AG04449 (cell line): Measurements from ENCODE around the gene CARS1.
"Not testable (repeated sequence)": the region's sequence is repeated elsewhere in the genome, so short reads cannot be mapped to it uniquely, and the experiment has no call there.

Experiments used
- CTCF ChIA-PET: fragments of 350-600 bp; formaldehyde crosslinking; extraction: SDS; loops from one replicate; lab custom pipeline; 2021; ENCODE audit warnings: antibody characterized with exemption; lab: Yijun Ruan, JAX
- POLR2A ChIA-PET: fragments of 400-600, 350-600 bp; formaldehyde crosslinking; extraction: SDS; loops from one replicate; lab custom pipeline; 2020; ENCODE audit warnings: antibody characterized with exemption, inconsistent platforms; lab: Yijun Ruan, JAX
- DNase-seq: peaks from one replicate; pipeline ENCODE4 v3.0.0-alpha.2; 2010; ENCODE audit warnings: low read depth, low spot score
- H3K4me3 ChIP-seq: 2 replicates; pipeline ENCODE4 v1.5.1; 2011; ENCODE audit warnings: low read depth, mild to moderate bottlenecking, control low read depth, low read length
- TF ChIP-seq, protein P1 (sequence below): IDR thresholded peaks from one replicate; pipeline ENCODE4 v1.5.1; 2011; ENCODE audit warnings: mild to moderate bottlenecking, moderate library complexity, low read length, control low read depth, inconsistent platforms; ENCODE audit not compliant: insufficient read depth; ENCODE audit errors: missing control alignments

Gene CARS1

DNA sequence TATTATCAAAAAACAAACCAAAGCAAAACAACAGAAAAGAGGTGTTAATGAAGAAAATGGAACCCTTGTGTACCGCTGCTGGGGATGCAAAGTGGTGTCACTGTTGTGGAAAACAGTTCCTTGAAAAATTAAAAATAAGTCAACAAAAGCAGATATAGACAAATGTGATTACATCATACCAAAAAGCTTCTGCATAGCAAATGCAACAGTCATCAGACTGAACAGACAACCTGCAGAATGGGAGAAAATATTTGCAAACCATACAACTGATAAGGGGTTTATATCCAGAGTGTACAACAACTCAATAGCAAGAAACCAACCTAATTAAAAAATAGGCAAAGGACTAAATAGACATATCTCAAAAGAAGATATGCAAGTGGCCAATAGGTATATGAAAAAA, 22.9 kb upstream of the CARS1 start:
- TF ChIP-seq, protein P1, sequence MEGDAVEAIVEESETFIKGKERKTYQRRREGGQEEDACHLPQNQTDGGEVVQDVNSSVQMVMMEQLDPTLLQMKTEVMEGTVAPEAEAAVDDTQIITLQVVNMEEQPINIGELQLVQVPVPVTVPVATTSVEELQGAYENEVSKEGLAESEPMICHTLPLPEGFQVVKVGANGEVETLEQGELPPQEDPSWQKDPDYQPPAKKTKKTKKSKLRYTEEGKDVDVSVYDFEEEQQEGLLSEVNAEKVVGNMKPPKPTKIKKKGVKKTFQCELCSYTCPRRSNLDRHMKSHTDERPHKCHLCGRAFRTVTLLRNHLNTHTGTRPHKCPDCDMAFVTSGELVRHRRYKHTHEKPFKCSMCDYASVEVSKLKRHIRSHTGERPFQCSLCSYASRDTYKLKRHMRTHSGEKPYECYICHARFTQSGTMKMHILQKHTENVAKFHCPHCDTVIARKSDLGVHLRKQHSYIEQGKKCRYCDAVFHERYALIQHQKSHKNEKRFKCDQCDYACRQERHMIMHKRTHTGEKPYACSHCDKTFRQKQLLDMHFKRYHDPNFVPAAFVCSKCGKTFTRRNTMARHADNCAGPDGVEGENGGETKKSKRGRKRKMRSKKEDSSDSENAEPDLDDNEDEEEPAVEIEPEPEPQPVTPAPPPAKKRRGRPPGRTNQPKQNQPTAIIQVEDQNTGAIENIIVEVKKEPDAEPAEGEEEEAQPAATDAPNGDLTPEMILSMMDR = no peak
- POLR2A ChIA-PET = no interaction called here
- CTCF ChIA-PET = interaction anchor here (0.6 to 4.4 kb wide), 3 partner anchors 10 to 236 kb away, joined by 3 to 40 read pairs (median 4); no protein-coding TSS in a partner anchor
- H3K4me3 ChIP-seq = no peak overlapping the region
- no peak for DNase-seq

DNA sequence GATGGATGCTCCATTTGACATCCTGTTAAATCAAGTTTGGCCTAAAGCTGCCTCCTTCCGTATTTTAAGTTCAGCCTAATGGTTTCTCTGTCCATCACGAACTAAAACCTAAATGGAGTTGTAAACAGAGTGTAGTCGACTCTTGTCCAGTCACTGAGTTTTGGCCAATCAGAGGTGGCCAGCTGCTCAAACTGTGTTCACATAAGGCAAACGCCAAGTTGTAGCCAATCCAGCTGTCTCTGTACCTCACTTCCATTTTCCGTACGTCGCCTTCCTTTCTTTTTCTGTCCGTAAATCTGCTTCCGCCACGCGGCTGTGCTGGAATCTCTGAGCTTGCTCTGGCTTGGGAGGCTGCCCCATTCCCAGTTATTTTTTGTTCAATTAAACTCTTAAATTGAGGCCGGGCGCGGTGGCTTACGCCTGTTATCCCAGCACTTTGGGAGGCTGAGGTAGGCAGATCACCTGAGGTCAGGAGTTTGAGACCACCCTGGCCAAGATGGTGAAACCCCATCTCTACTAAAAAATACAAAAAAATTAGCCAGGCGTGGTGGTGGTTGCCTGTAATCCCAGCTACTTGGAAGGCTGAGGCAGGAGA, 20.7 kb upstream of the CARS1 start:
- H3K4me3 ChIP-seq = no peak overlapping the region
- ChIA-PET POLR2A (no interaction called here), CTCF (interaction anchor here (0.6 to 2.7 kb wide), 4 partner anchors 11 to 29 kb away, joined by 3 to 18 read pairs (median 6); no protein-coding TSS in a partner anchor)
- TF ChIP-seq, protein P1 = no peak
- no peak for DNase-seq

DNA sequence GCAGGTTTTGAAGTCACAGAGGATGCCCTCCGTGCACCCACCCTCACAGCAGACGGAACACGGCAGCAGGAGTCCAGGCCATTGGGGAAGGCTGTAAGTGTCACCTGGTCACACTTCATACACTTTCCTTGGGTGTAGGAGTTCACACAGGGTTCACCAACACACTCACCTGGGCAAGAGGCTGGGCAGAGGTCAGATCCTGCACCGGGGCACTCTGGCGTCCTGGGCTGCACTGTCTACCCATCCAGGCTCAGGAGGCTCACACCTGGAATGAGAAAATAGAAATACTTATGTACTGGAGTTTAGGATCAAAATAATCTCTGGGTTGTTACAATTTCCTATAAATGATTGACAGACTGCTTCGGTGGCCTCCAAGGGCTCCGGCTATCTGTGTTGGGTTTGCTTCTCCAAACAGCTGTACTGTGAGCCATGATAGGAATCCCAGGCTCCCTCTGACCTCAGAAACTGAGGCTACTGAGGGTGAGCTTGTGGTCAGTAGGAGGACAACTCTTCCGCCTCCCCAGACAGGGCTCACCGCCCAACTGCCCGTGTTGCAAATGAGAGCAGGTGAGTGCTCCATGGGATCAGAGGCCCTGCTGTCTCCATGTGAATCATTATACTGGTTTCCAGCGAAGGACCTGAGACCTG, 20.1 kb upstream of the CARS1 start:
- DNase-seq = no peak
- POLR2A ChIA-PET = no interaction called here
- no peak overlapping the region for H3K4me3 ChIP-seq
- TF ChIP-seq, protein P1 = no peak
- CTCF ChIA-PET = interaction anchor here (0.6 to 2.7 kb wide), 4 partner anchors 12 to 28 kb away, joined by 3 to 18 read pairs (median 6); no protein-coding TSS in a partner anchor

DNA sequence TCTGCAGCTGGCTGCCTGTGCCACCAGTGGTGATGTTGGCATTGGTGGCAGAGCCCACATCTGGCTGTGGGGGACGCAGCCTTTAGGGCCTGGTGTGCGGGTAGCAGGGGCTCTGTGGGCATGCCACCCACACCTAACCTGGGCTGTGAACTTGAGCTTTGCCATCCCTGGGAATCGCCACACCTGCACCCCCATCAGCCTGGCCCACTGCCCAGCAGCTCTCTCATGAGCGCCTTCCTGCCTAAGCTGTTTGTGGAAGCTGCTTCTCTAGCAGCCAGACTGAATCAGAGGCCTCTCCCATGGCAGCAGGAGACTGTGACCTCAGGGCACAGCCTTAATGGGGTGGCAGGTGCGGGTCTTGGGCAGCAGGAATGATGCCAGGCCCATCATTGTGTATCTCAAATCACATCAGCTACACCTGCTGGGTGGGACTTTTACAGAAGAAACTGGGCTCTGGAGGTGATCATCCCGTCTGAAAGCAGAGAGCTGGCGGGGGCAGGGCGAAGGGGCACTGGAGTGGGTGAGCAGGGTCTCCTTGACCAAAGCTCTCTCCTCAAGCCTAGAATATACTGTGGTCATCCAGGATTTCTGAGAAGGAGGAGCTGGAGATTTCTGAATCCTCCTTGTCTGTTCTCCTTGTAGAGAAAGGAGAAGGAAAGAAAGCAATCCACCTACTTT, 17.8 kb upstream of the CARS1 start:
- H3K4me3 ChIP-seq = no peak overlapping the region
- TF ChIP-seq, protein P1 = no peak
- ChIA-PET POLR2A (no interaction called here), CTCF (interaction anchor here (0.9 to 1.9 kb wide), 4 partner anchors 16 to 39 kb away, joined by 3 to 14 read pairs (median 4); no protein-coding TSS in a partner anchor)
- no peak for DNase-seq

DNA sequence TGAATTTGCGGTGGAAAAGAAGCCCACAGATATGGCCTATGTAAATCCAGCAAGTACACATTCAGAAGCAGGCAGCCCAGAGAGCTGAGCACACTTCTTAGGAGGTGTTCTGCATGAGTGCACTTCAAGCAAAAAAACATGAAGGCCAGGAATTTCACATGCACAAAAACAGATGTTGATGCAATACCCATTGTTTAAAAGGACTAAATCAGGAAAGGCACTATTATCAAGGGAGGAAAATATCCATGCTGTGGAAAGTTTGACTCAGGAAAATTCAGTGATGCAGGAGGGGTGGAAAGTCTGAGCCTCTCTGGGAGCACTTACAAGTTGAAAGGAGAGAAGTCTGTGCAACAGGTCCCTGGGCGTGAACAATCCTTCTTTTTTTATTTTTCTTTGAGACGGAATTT, 15.8 kb upstream of the CARS1 start:
- no peak for DNase-seq
- CTCF ChIA-PET = interaction anchor here (1.4 to 1.7 kb wide), 2 partner anchors 19 to 20 kb away, joined by 3 to 7 read pairs; no protein-coding TSS in a partner anchor
- POLR2A ChIA-PET = no interaction called here
- H3K4me3 ChIP-seq = no peak overlapping the region
- TF ChIP-seq, protein P1 = no peak

GRCh38 chr11:3069425-3069824, 12.2 kb upstream of the CARS1 start:
- DNase-seq = no peak
- ChIA-PET POLR2A (no interaction called here), CTCF (interaction anchor here (1.6 kb wide), 1 partner anchor 22 kb away, joined by 9 read pairs; no protein-coding TSS in a partner anchor)
- no peak overlapping the region for H3K4me3 ChIP-seq
- TF ChIP-seq, protein P1 = no peak

- POLR2A ChIA-PET, H3K4me3 ChIP-seq, DNase-seq: not testable (repeated sequence)
- CTCF ChIA-PET = interaction anchor here (1.7 kb wide), 1 partner anchor 25 kb away, joined by 8 read pairs; no protein-coding TSS in a partner anchor
These were observed 9.1 kb upstream of the CARS1 start for GRCh38 chr11:3066308-3066707.

DNA sequence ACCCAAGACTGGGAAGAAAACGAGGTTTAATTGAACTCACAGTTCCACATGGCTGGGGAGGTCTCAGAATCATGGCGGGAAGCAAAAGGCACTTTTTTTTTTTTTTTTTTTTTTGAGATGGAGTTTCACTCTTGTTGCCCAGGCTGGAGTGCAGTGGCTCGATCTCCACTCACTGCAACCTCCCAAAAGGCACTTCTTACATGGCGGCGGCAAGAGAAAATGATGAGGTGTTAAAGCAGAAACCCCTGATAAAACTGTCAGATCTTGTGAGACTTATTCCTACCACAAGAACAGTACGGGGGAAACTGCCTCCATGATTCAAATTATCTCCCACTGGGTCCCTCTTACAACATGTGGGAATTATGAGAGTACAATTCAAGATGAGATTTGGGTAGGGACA, 7.5 kb upstream of the CARS1 start:
- DNase-seq, H3K4me3 ChIP-seq, POLR2A ChIA-PET: not testable (repeated sequence)
- CTCF ChIA-PET = interaction anchor here (1.7 kb wide), 1 partner anchor 26 kb away, joined by 8 read pairs; no protein-coding TSS in a partner anchor
